ENCODE data around the gene SLC30A3. TPM values are rescaled to one million over a fixed set of nuclear protein-coding genes. Genes with fewer than 3 reads are reported as not detected.

Gene SLC30A3
- total RNA-seq, 2 experiments from 2014 or later: not detected

DNA sequence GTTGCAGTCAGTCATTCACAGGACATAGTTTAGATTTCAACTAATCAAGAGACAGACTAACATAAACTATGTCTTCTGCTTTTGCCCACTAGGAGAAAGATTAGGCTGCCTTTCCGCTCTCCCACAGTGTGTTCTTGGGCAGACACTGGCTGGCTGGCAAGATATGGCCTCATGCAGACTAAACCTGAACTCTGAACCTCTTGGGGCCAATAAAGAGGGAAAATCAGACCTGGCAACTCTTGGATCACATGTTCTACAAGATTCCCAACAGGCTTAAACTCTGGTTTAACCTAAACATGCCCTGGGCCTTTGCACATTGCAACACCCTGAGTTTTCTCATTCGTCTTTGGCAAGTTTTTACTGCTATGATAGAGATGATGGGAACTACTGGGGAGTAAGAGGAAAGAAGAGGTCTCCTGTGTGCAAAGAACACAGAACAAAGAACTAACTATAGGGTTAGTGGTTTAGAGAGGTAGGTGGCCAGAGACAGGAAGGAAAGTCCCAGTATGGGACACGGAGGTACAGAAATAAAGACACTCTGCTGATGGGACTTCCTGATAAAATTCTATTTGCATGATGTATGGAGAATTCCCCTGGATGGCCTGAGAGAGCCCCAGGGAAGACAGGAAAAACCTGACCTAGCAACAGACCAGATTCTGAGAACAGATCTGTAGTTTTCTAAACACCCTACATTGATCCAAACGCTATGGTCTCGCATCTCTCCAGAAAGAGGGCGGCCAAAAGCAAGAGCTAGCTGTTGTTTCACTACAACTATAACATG lies 53.0 kb downstream of the SLC30A3 start:
- TF ChIP-seq, protein P1, sequence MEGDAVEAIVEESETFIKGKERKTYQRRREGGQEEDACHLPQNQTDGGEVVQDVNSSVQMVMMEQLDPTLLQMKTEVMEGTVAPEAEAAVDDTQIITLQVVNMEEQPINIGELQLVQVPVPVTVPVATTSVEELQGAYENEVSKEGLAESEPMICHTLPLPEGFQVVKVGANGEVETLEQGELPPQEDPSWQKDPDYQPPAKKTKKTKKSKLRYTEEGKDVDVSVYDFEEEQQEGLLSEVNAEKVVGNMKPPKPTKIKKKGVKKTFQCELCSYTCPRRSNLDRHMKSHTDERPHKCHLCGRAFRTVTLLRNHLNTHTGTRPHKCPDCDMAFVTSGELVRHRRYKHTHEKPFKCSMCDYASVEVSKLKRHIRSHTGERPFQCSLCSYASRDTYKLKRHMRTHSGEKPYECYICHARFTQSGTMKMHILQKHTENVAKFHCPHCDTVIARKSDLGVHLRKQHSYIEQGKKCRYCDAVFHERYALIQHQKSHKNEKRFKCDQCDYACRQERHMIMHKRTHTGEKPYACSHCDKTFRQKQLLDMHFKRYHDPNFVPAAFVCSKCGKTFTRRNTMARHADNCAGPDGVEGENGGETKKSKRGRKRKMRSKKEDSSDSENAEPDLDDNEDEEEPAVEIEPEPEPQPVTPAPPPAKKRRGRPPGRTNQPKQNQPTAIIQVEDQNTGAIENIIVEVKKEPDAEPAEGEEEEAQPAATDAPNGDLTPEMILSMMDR (IDR thresholded peaks at IDR 0.05): no peak
- Histone ChIP-seq H3K36me3 (ENCODE audit: insufficient read depth, low read length) (peaks cover 34% of the 10 kb centered on the region), H3K9me3 (ENCODE audit: control insufficient read depth in 1 of 2, insufficient read depth in 1 of 2, low read length in 2 of 2) (no peaks in the 10 kb centered on the region), H3K4me1 (ENCODE audit: insufficient read depth, low read length) (peaks cover 22% of the 10 kb centered on the region), H3K4me3 (ENCODE audit: low read length) (no peak overlapping the region), H3K27me3 (ENCODE audit: control insufficient read depth in 1 of 2, insufficient read depth in 2 of 2, low read length in 2 of 2) (no peaks in the 10 kb centered on the region), H3K27ac (ENCODE audit: low read depth in 1 of 2, low read length in 2 of 2) (no peak overlapping the region)
- Mint-ChIP-seq H3K9me3 (no peaks in the 10 kb centered on the region), H3K4me3 (peak overlapping the region; percentile 70), H3K36me3 (ENCODE audit: low read depth) (peaks cover 73% of the 10 kb centered on the region), H3K27ac (peak overlapping the region; percentile 60), H3K4me1 (ENCODE audit: low read depth) (peaks cover 31% of the 10 kb centered on the region), H3K27me3 (no peaks in the 10 kb centered on the region)
- CTCF ChIA-PET: no interaction called here
- POLR2A ChIA-PET: no interaction called here
- no peak for ATAC-seq (ENCODE audit: poor library complexity)
- DNase-seq: no peak
- intact Hi-C loops (cut with DNase I, micrococcal nuclease): loop anchor here (5.0 to 10.0 kb wide), 10 partner anchors 55 to 1335 kb away; partner anchors contain the start of genes AGBL5 (in 1 of the 2), ASXL2 (in 1 of the 2), CENPA (in 1 of the 2) and EIF2B4 (in 1 of the 2)

DNA sequence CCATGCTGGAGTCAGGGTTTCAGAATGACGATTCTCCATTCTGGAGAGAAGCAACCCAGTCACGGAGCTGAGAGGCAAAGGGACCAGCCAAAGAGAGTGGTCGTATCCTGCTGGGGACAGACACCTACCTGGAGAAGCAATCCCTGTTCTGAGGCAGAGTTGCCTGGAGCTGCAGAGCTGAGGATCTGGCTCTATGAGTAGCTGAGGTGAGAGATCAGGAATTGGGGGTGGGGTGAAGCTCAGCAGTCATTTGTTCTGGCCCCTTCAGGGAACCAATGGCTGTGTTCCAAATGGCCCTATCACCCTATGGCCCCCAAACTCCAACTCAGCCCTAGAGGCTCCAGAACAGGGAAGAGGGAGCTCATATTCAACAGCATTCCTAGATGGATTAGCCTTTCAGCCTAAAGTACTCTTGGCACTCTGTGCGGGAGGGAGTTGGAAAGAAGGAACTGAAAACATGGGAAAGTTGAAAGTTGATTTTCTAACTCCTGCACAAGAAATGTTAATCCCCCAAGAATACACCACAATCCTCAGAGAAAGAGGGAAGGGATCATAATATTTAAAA lies 54.3 kb downstream of the SLC30A3 start:
- ATAC-seq (ENCODE audit: poor library complexity) (no peak), DNase-seq (no peak)
- CTCF ChIA-PET: interaction anchor here (0.5 kb wide), 1 partner anchor 150 kb away, joined by 3 read pairs; no protein-coding TSS in a partner anchor
- H3K27ac ChIP-seq (ENCODE audit: low read depth in 1 of 2, low read length in 2 of 2): no peak overlapping the region
- no peak overlapping the region for H3K4me3 ChIP-seq (ENCODE audit: low read length)
- intact Hi-C loops (cut with DNase I, micrococcal nuclease): no loop called here
- TF ChIP-seq, protein P1 (IDR thresholded peaks at IDR 0.05): no peak
- H3K9me3 ChIP-seq (ENCODE audit: control insufficient read depth in 1 of 2, insufficient read depth in 1 of 2, low read length in 2 of 2): no peaks in the 10 kb centered on the region
- H3K27me3 Mint-ChIP-seq: no peaks in the 10 kb centered on the region
- no peaks in the 10 kb centered on the region for H3K27me3 ChIP-seq (ENCODE audit: control insufficient read depth in 1 of 2, insufficient read depth in 2 of 2, low read length in 2 of 2)
- POLR2A ChIA-PET: no interaction called here
- peaks cover 29% of the 10 kb centered on the region for H3K4me1 Mint-ChIP-seq (ENCODE audit: low read depth)
- peak overlapping the region; percentile 35 for H3K4me3 Mint-ChIP-seq
- H3K9me3 Mint-ChIP-seq: no peaks in the 10 kb centered on the region
- peaks cover 43% of the 10 kb centered on the region for H3K36me3 ChIP-seq (ENCODE audit: insufficient read depth, low read length)
- H3K4me1 ChIP-seq (ENCODE audit: insufficient read depth, low read length): peaks cover 27% of the 10 kb centered on the region
- no peak overlapping the region for H3K27ac Mint-ChIP-seq
- peaks cover 85% of the 10 kb centered on the region for H3K36me3 Mint-ChIP-seq (ENCODE audit: low read depth)

DNA sequence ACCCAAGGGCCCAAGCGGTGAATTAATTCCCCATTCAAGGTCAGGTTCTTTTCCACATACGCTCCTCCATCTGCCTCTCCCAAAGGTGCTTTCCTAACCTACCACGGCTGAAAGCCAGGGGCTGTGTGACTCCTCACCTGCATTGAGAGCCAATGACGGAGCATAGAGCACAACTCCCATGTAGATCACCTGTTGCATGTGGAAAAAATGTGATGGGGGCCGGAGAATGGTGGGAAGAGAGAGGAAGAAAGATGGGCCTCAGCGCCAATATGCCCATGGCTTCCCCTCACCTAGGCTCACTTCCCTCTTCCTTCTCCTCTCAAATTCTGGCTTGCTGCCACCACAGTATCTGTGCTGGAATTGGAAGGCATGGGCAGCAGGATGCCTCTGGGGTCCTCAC lies 56.5 kb downstream of the SLC30A3 start:
- Histone ChIP-seq H3K27me3 (ENCODE audit: control insufficient read depth in 1 of 2, insufficient read depth in 2 of 2, low read length in 2 of 2) (no peaks in the 10 kb centered on the region), H3K4me3 (ENCODE audit: low read length) (no peak overlapping the region), H3K27ac (ENCODE audit: low read depth in 1 of 2, low read length in 2 of 2) (no peak overlapping the region), H3K9me3 (ENCODE audit: control insufficient read depth in 1 of 2, insufficient read depth in 1 of 2, low read length in 2 of 2) (no peaks in the 10 kb centered on the region), H3K36me3 (ENCODE audit: insufficient read depth, low read length) (peaks cover 60% of the 10 kb centered on the region), H3K4me1 (ENCODE audit: insufficient read depth, low read length) (peaks cover 16% of the 10 kb centered on the region)
- no peaks in the 10 kb centered on the region for H3K27me3 Mint-ChIP-seq
- ChIA-PET POLR2A (no interaction called here), CTCF (no interaction called here)
- H3K36me3 Mint-ChIP-seq (ENCODE audit: low read depth): peaks cover 90% of the 10 kb centered on the region
- peak overlapping the region; percentile 9 for H3K27ac Mint-ChIP-seq
- H3K4me3 Mint-ChIP-seq: no peak overlapping the region
- H3K4me1 Mint-ChIP-seq (ENCODE audit: low read depth): peaks cover 15% of the 10 kb centered on the region
- DNase-seq (no peak), ATAC-seq (ENCODE audit: poor library complexity) (no peak)
- TF ChIP-seq, protein P1 (IDR thresholded peaks at IDR 0.05): no peak
- H3K9me3 Mint-ChIP-seq: no peaks in the 10 kb centered on the region
- intact Hi-C loops (cut with DNase I, micrococcal nuclease): no loop called here

Measured in CD4-positive, alpha-beta T cell (primary cell).